ENCODE measurements around the gene JOSD1.

Gene JOSD1

GRCh38 chr22:38717244-38717643 lies 16.5 kb upstream of the JOSD1 start:
- H3K27ac ChIP-seq: no peak overlapping the region
- no peak for TF ChIP-seq CTCF (conservative IDR thresholded peaks at IDR 0.05)

DNA sequence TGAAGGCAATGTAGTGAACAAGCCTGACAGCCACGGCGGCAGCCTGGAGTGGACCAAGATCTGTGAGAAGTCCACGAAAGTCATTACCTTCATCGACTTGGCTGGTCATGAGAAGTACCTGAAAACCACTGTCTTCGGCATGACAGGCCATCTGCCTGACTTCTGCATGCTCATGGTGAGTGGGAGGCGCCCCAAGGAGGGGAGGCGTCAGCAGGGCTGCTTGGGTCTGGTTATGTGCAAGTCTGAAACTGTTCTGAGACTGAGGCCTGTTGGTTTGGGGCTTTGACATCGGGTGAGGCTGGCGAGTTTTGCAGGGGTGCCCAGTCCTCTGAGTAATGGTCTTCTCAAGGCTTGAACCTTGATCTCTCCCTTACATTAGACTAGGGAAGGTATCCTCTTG lies 16.1 kb upstream of the JOSD1 start:
- TF ChIP-seq CTCF (conservative IDR thresholded peaks at IDR 0.05): no peak
- no peak overlapping the region for H3K27ac ChIP-seq

- TF ChIP-seq CTCF (conservative IDR thresholded peaks at IDR 0.05): no peak
- no peak overlapping the region for H3K27ac ChIP-seq
These were observed 15.5 kb upstream of the JOSD1 start for GRCh38 chr22:38716271-38716670.

DNA sequence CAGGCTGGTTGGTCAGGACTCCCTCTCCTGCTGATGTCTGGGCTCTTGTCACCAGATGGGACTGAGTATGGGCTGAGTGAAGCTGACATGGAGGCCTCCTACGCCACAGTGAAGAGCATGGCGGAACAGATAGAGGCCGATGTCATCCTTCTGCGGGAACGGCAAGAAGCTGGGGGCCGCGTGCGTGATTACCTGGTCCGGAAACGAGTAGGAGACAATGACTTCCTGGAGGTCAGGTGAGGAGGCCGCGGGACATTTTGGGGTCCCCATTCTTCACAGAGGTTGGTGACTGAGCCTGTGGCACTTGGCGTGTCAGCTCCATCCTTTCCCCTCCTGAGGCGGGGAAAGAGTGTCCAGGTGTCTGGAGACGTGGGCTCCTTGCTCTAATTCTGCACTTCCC lies 15.1 kb upstream of the JOSD1 start:
- TF ChIP-seq CTCF (conservative IDR thresholded peaks at IDR 0.05): no peak
- H3K27ac ChIP-seq: no peak overlapping the region

GRCh38 chr22:38715176-38715764 lies 14.5 kb upstream of the JOSD1 start:
- H3K27ac ChIP-seq: no peak overlapping the region
- TF ChIP-seq CTCF (conservative IDR thresholded peaks at IDR 0.05): no peak

DNA sequence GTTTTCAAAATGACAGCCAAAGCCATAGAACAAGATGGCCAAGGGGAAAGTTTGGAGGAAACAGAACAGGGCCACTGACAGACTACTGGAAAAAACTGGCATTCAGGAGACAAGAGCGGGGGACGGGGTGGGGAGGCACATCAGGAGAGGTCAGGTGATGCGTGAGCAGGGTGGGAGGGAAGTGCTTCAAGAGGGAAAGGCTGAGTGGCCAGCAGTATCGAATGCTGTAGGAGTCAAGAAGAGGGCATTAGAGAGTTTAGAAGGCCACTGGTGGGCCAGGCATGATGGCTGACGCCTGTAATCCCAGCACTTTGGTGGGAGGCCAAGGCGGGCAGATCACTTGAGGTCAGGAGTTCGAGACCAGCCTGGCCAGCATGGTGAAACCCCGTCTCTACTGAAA lies 13.2 kb upstream of the JOSD1 start:
- TF ChIP-seq CTCF (conservative IDR thresholded peaks at IDR 0.05): no peak
- no peak overlapping the region for H3K27ac ChIP-seq

GRCh38 chr22:38712486-38713207 lies 11.9 kb upstream of the JOSD1 start:
- TF ChIP-seq CTCF (conservative IDR thresholded peaks at IDR 0.05): no peak
- H3K27ac ChIP-seq: no peak overlapping the region

Measured in VCaP (cell line).